ENCODE data around the gene RAD9A.

The RAD9A gene

GRCh38 chr11:67391304-67392182, at the start of gene RAD9A:
Gene RAD9A (plus strand): TSS chr11:67391986. CDS start chr11:67392045, 59 bp downstream.
- DNase-seq (ENCODE audit: low spot score): peak; percentile 98
- TF ChIP-seq CTCF (IDR thresholded peaks at IDR 0.05; ENCODE audit: extremely low read depth, missing control alignments): no peak

- peak; percentile 25 for DNase-seq (ENCODE audit: low spot score)
- TF ChIP-seq CTCF (IDR thresholded peaks at IDR 0.05; ENCODE audit: extremely low read depth, missing control alignments): no peak
Observed at GRCh38 chr11:67344264-67344663, 47.5 kb upstream of the RAD9A start.

GRCh38 chr11:67345247-67345919, 46.4 kb upstream of the RAD9A start:
- TF ChIP-seq CTCF (IDR thresholded peaks at IDR 0.05; ENCODE audit: extremely low read depth, missing control alignments): no peak
- DNase-seq (ENCODE audit: low spot score): peak; percentile 30

- TF ChIP-seq CTCF (IDR thresholded peaks at IDR 0.05; ENCODE audit: extremely low read depth, missing control alignments): peak; percentile 54
- peak; percentile 27 for DNase-seq (ENCODE audit: low spot score)
Observed at GRCh38 chr11:67345920-67346819, 45.6 kb upstream of the RAD9A start.

GRCh38 chr11:67347964-67348749, 43.6 kb upstream of the RAD9A start:
- DNase-seq (ENCODE audit: low spot score): no peak
- TF ChIP-seq CTCF (IDR thresholded peaks at IDR 0.05; ENCODE audit: extremely low read depth, missing control alignments): no peak

- DNase-seq (ENCODE audit: low spot score): no peak
- no peak for TF ChIP-seq CTCF (IDR thresholded peaks at IDR 0.05; ENCODE audit: extremely low read depth, missing control alignments)
Observed at GRCh38 chr11:67349036-67349435, 42.8 kb upstream of the RAD9A start.

Measured in GM20000 (cell line).